ENCODE measurements around the gene CLSTN1.

Gene CLSTN1

DNA sequence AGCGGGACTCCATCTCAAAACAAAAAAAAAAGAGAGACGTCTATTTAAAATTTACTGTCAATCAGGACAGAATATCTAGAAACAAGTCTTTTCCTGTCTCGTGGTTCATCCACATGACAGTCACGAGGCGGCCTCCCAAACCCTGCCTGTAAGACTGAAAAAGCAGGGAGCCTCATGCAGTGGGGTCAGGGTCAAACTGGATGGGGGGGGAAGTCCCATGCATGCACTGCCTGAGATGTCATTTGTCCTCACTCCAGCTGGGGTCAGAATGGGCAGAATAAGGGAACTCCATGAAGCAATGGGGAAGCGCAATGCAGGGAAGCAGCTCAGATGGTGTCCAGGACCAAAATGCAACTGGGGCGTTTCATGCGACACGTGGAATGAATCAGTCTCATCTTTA lies 86.7 kb downstream of the CLSTN1 start:
- H3K36me3 ChIP-seq (ENCODE audit: insufficient read depth, low read length) = peaks cover 96% of the 10 kb centered on the region

DNA sequence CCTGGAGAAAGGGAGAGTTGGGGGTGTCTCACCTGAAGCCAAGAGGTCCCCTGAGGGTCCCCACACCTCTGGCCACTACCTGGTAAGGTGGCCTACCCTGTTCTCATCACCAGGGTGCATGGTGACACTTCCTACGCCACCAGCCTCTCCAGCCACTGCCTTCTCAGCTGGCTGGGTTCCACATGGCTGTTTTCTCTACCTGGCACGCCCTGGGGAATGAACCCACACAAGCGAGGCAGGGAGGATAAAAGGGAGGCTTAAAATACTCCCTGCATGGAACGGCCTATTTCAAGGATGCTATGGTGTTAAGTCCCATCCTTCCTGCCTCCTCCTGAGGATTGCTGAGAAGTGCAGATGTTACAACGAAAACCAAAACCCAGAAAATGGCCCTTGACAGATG lies 87.5 kb downstream of the CLSTN1 start:
- Histone ChIP-seq H3K27ac (ENCODE audit: low read length) (no peak overlapping the region), H2AFZ (ENCODE audit: low read depth, low read length) (no peak overlapping the region), H3K4me2 (ENCODE audit: insufficient read depth, low read length) (no peak overlapping the region), H3K4me1 (ENCODE audit: insufficient read depth, low read length) (peaks cover 26% of the 10 kb centered on the region), H3K27me3 (ENCODE audit: insufficient read depth, low read length, poor library complexity) (no peaks in the 10 kb centered on the region), H3K9me3 (ENCODE audit: insufficient read depth, low read length, severe bottlenecking) (no peaks in the 10 kb centered on the region), H4K20me1 (ENCODE audit: insufficient read depth, low read length) (peaks cover 10% of the 10 kb centered on the region), H3K36me3 (ENCODE audit: insufficient read depth, low read length) (peaks cover 96% of the 10 kb centered on the region), H3K4me3 (ENCODE audit: low read depth in 1 of 2, low read length in 2 of 2) (no peak overlapping the region), H3K79me2 (ENCODE audit: insufficient read depth, low read length) (peaks cover 4% of the 10 kb centered on the region), H3K9ac (ENCODE audit: low read depth, low read length) (no peak overlapping the region)
- ATAC-seq (ENCODE audit: insufficient read depth, low read depth) (no peak), DNase-seq (no peak)
- TF ChIP-seq, protein P1, sequence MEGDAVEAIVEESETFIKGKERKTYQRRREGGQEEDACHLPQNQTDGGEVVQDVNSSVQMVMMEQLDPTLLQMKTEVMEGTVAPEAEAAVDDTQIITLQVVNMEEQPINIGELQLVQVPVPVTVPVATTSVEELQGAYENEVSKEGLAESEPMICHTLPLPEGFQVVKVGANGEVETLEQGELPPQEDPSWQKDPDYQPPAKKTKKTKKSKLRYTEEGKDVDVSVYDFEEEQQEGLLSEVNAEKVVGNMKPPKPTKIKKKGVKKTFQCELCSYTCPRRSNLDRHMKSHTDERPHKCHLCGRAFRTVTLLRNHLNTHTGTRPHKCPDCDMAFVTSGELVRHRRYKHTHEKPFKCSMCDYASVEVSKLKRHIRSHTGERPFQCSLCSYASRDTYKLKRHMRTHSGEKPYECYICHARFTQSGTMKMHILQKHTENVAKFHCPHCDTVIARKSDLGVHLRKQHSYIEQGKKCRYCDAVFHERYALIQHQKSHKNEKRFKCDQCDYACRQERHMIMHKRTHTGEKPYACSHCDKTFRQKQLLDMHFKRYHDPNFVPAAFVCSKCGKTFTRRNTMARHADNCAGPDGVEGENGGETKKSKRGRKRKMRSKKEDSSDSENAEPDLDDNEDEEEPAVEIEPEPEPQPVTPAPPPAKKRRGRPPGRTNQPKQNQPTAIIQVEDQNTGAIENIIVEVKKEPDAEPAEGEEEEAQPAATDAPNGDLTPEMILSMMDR (IDR thresholded peaks at IDR 0.05; ENCODE audit: borderline replicate concordance, extremely low read depth, low read length, poor library complexity, severe bottlenecking) = no peak
- no peak for TF ChIP-seq EZH2 (IDR thresholded peaks at IDR 0.05; ENCODE audit: borderline replicate concordance, low read depth, low read length, severe bottlenecking)

More for the DNA sequence above, 86.7 kb downstream of the CLSTN1 start:
- no peak overlapping the region for H3K9ac ChIP-seq (ENCODE audit: low read depth, low read length)
- no peak for TF ChIP-seq EZH2 (IDR thresholded peaks at IDR 0.05; ENCODE audit: borderline replicate concordance, low read depth, low read length, severe bottlenecking)
- TF ChIP-seq, protein P1 (IDR thresholded peaks at IDR 0.05; ENCODE audit: borderline replicate concordance, extremely low read depth, low read length, poor library complexity, severe bottlenecking) = no peak
- no peak for DNase-seq
- no peaks in the 10 kb centered on the region for H3K27me3 ChIP-seq (ENCODE audit: insufficient read depth, low read length, poor library complexity)
- H2AFZ ChIP-seq (ENCODE audit: low read depth, low read length) = no peak overlapping the region
- 0 out of 2 replicates have a peak, but pooled peaks cover 2% of the 10 kb centered on the region for H3K79me2 ChIP-seq (ENCODE audit: insufficient read depth, low read length)
- no peak overlapping the region for H3K4me3 ChIP-seq (ENCODE audit: low read depth in 1 of 2, low read length in 2 of 2)
- peaks cover 26% of the 10 kb centered on the region for H3K4me1 ChIP-seq (ENCODE audit: insufficient read depth, low read length)
- no peak overlapping the region for H3K4me2 ChIP-seq (ENCODE audit: insufficient read depth, low read length)
- ATAC-seq (ENCODE audit: insufficient read depth, low read depth) = no peak
- peak overlapping the region; percentile 60 for H3K27ac ChIP-seq (ENCODE audit: low read length)
- peaks cover 7% of the 10 kb centered on the region for H4K20me1 ChIP-seq (ENCODE audit: insufficient read depth, low read length)
- H3K9me3 ChIP-seq (ENCODE audit: insufficient read depth, low read length, severe bottlenecking) = no peaks in the 10 kb centered on the region

DNA sequence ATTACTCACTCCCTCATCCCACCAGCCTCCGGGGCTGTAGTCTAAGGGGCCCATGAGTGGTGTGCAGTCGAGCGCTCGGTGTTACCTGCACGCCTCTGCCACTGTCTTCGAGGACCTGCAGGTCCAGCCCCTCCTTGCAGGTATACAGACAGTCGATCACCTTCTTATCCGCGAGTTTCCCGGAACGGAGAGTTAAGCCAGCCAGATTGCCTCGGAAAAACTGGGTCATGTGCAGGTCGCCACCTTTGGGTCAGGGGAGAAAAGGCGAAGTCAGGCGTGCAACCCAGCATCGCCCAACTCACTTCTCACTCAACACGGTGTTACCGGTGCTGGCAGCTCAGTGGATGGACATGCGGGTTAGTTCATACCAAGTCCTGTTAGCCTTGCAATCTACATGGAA lies 88.0 kb downstream of the CLSTN1 start:
- TF ChIP-seq, protein P1 (IDR thresholded peaks at IDR 0.05; ENCODE audit: borderline replicate concordance, extremely low read depth, low read length, poor library complexity, severe bottlenecking) = no peak
- no peak for TF ChIP-seq EZH2 (IDR thresholded peaks at IDR 0.05; ENCODE audit: borderline replicate concordance, low read depth, low read length, severe bottlenecking)
- Histone ChIP-seq H3K9me3 (ENCODE audit: insufficient read depth, low read length, severe bottlenecking) (no peaks in the 10 kb centered on the region), H3K4me1 (ENCODE audit: insufficient read depth, low read length) (peaks cover 26% of the 10 kb centered on the region), H3K27ac (ENCODE audit: low read length) (no peak overlapping the region), H3K79me2 (ENCODE audit: insufficient read depth, low read length) (peaks cover 4% of the 10 kb centered on the region), H3K36me3 (ENCODE audit: insufficient read depth, low read length) (peaks cover 96% of the 10 kb centered on the region), H2AFZ (ENCODE audit: low read depth, low read length) (no peak overlapping the region), H3K4me2 (ENCODE audit: insufficient read depth, low read length) (no peak overlapping the region), H3K27me3 (ENCODE audit: insufficient read depth, low read length, poor library complexity) (no peaks in the 10 kb centered on the region), H4K20me1 (ENCODE audit: insufficient read depth, low read length) (peaks cover 10% of the 10 kb centered on the region), H3K9ac (ENCODE audit: low read depth, low read length) (no peak overlapping the region), H3K4me3 (ENCODE audit: low read depth in 1 of 2, low read length in 2 of 2) (no peak overlapping the region)
- DNase-seq (no peak), ATAC-seq (ENCODE audit: insufficient read depth, low read depth) (no peak)
